GM12874 (cell line): ENCODE measurements around the gene PRM1.

ENCODE experiments used
- TF ChIP-seq, protein P1 (sequence below): IDR thresholded peaks from 2 replicates; pipeline ENCODE4 v1.5.1; 2011; ENCODE audit warnings: low read depth, mild to moderate bottlenecking, control low read depth, low read length, moderate library complexity; ENCODE audit not compliant: insufficient read depth

Gene PRM1

DNA sequence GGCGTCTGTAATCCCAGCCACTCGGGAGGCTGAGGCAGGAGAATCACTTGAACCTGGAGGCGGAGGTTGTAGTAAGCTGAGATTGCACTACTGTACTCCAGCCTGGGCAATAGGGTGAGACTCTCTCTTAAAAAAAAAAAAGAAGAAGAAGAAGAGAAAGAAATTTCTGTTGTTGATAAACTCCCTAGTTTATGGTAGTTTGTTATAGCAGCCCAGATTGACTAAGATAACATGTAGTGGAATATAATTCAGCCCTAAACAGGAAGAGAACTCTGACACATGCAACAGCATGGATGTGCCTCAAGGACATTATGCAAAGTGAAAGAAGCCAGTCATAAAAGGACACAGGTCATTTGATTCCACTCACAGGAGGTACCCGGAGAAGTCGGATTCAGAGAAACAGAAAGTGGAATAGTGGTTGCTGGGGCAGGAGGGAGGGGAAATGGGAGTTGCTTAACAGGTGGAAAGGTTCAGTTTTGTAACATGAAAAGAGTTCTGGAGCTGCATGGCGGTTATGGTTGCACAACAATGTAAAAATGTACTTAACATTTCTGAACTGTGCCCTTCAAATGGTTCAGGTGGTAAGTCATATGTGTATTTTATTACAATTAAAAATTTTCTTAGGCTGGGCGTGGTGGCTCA is 26.0 kb upstream of the PRM1 start:
- TF ChIP-seq, protein P1, sequence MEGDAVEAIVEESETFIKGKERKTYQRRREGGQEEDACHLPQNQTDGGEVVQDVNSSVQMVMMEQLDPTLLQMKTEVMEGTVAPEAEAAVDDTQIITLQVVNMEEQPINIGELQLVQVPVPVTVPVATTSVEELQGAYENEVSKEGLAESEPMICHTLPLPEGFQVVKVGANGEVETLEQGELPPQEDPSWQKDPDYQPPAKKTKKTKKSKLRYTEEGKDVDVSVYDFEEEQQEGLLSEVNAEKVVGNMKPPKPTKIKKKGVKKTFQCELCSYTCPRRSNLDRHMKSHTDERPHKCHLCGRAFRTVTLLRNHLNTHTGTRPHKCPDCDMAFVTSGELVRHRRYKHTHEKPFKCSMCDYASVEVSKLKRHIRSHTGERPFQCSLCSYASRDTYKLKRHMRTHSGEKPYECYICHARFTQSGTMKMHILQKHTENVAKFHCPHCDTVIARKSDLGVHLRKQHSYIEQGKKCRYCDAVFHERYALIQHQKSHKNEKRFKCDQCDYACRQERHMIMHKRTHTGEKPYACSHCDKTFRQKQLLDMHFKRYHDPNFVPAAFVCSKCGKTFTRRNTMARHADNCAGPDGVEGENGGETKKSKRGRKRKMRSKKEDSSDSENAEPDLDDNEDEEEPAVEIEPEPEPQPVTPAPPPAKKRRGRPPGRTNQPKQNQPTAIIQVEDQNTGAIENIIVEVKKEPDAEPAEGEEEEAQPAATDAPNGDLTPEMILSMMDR: no peak

DNA sequence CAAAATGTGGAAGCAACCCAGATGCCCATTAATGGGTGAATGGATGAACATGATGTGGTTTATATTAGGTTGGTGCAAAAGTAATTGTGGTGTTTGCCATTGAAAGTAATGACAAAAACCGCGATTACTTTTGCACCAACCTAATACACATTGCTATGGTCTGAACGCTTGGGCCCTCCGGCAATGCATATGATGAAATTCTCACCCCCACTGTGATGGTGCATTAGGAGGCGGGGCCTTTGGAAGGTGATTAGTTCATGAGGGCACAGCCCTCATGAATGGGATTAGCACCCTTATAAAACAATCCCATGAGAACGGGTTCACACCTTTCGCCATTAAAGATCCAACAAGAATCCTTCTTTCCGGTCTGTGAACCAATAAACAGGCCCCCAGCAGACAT is 25.3 kb upstream of the PRM1 start:
- TF ChIP-seq, protein P1: no peak

DNA sequence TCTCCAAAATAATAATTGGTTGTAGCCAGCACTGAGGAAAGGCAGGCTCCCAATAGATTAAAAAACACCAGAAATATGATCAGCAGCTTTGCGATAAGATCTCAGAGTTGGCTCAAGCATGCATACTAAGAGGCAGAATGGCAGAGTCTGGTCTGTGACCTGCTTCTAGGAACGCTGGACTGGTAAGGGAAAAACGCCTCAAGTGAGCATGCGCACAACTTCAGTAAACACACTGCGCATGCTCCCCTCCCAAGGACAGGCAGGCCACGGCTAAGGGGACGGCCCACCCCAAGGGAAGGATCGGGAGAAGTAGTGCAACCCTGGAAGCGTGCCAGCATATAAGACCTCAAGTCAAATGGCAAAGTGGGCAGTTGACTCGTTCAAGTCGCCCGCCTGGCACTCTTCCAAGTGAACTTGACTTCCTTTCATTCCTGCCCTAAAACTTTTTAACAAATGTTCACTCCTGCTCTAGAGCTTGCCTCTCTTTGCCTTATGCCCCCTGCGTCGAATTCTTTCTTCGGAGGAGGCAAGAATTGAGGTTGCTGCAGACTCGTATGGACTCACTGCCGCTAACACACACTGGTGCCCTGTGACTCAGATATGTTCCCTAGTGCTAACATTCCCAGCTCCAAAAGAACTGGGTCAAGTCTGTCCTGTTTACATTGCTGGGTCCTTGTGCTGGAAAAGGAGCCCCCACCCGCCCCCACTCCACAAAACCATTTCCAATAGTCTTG is 22.4 kb upstream of the PRM1 start:
- TF ChIP-seq, protein P1: no peak

DNA sequence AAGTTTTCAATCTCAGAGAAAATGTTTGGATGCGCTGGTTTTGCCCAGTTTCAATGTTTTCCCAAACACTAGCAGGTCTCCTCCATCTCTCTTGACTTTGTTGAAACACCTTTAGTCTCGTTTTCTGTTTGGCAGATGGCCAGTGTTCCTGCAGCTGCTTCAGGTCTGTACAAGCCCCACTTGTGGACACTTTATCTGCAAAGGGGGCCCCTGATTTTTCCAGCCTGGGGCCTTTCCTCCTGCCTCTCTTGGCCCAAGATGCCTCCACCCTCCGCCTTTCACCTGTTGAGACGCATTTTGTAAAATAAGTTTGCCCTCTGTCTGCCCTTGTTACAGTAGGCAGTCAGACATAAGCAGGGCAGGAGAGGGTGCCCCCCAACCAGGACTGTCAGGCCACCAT is 21.8 kb upstream of the PRM1 start:
- TF ChIP-seq, protein P1: no peak

DNA sequence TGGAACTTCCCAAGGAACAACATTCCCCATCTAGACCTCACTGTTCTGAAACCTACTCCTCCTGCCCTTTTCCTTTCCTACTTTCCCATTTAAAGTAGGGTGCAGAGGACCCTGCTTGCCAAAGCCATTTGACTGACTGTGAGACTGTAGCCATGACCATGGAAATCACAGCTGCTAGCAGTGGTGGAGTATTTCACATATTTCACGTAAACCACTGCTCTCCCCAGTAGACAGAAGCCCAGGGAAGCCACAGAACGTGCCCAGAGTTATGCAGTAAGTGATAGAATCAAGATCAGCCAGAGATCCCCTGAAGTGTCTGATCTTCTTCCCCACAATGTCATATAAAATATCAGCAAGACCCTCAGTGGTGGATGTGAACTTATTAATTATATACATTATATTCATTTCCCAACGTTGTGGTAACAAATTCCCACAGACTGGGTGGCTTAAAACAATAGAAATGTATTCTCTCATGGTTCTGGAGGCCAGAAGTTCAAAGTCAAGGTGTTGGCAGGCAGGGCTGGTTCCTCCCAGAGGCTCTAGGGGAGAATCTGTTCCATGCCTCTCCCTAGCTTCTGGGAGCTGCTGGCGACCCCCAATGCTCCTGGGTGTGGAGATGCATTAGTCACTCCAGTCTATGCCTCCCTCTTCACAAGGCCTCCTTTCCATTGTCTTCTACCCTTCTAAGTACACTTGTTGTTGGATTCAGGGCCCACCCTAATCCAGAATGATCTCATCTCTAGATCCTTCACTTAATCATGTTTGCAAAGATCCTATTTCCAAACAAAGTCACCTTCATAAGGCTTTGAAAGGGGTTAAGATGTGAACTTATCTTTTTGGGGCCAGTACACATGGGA is 20.7 kb upstream of the PRM1 start:
- TF ChIP-seq, protein P1: no peak

DNA sequence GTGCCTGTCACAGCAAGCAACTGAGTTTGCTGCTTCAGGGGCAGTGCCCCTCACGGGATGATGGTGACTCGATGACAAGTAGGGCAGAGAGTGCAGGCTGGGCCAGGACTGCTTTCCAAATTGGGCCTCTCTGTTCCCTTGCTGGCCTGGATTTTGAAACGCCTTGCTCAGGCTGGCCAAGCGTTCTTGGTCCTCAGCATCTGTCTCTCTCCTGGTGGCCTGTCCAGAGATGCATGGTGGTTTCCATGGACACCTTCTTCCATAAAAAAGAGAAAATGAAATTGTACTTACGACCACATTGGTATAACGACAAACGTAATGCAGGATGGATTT is 19.4 kb upstream of the PRM1 start:
- TF ChIP-seq, protein P1: no peak

DNA sequence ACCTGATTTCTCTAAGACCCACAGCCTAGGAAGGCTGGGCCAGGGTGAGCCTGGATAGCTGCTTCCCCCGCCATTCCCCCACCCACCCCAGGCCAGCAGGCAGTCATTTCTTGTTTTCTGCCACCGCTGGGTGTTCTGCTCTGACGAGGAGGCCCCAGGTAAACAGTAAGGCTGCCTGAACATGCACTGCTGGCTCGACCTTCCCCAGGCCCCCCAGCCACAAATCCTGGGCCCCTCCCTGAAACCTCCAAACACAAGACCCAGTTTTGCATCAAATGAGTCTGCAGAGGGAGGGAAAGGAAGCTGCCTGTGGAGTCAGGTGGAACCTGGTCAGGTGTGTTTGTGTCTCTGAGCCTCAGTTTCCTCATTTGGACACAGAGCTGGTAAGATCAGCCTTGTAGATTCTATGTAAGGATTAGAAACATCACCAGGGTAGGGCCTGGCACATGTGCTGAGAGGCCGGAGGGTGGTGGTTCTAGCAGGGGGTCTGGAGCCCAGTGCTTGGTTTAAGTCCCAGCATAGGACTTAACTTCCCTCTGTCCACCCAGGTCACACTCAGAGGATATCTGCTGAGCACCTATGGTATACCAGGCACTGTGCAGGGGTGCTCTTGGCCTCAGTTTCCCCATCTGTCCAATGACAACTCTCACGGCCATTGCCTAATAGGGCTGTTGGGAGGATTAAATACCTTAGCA is 18.9 kb upstream of the PRM1 start:
- TF ChIP-seq, protein P1: no peak
